Left forelimb (tissue), 1 donor: ENCODE results near the gene PRL.

Source experiments
- DNase-seq: peaks from one replicate; pipeline ENCODE4 v3.0.0-alpha.2; 2018; ENCODE audit warnings: low spot score

PRL gene

GRCh38 chr6:22296936-22297335, at the start of gene PRL:
Gene PRL, minus strand, starts transcription at chr6:22297036. Its CDS starts 54 bp downstream, at chr6:22296982.
- no peak for DNase-seq

- DNase-seq = no peak
Observed at GRCh38 chr6:22343864-22344263, 47.0 kb upstream of the PRL start.

GRCh38 chr6:22334778-22335177, 37.9 kb upstream of the PRL start:
- DNase-seq = no peak

GRCh38 chr6:22333802-22334201, 37.0 kb upstream of the PRL start:
- no peak for DNase-seq

- DNase-seq = no peak
Observed at GRCh38 chr6:22332711-22333110, 35.9 kb upstream of the PRL start.

GRCh38 chr6:22332216-22332615, 35.4 kb upstream of the PRL start:
- no peak for DNase-seq

GRCh38 chr6:22330941-22331340, 34.1 kb upstream of the PRL start:
- DNase-seq = no peak

GRCh38 chr6:22328474-22328873, 31.6 kb upstream of the PRL start:
- no peak for DNase-seq

- DNase-seq = no peak
Observed at GRCh38 chr6:22327881-22328280, 31.0 kb upstream of the PRL start.

- no peak for DNase-seq
Observed at GRCh38 chr6:22326500-22326899, 29.7 kb upstream of the PRL start.

GRCh38 chr6:22325481-22325880, 28.6 kb upstream of the PRL start:
- no peak for DNase-seq

- DNase-seq = no peak
Observed at GRCh38 chr6:22323848-22324247, 27.0 kb upstream of the PRL start.

GRCh38 chr6:22322103-22323030, 25.5 kb upstream of the PRL start:
- no peak for DNase-seq

GRCh38 chr6:22320750-22321149, 23.9 kb upstream of the PRL start:
- DNase-seq = no peak

GRCh38 chr6:22318404-22318803, 21.6 kb upstream of the PRL start:
- no peak for DNase-seq

GRCh38 chr6:22313796-22314195, 17.0 kb upstream of the PRL start:
- no peak for DNase-seq

GRCh38 chr6:22308939-22309338, 12.1 kb upstream of the PRL start:
- no peak for DNase-seq

GRCh38 chr6:22306741-22307466, 10.1 kb upstream of the PRL start:
- no peak for DNase-seq

GRCh38 chr6:22302838-22303237, 6.0 kb upstream of the PRL start:
- DNase-seq = no peak

- no peak for DNase-seq
Observed at GRCh38 chr6:22300273-22300998, 3.6 kb upstream of the PRL start.

- DNase-seq = no peak
Observed at GRCh38 chr6:22298475-22298890, 1.6 kb upstream of the PRL start.

GRCh38 chr6:22296067-22296466, 769 bp downstream of the PRL start:
- no peak for DNase-seq

GRCh38 chr6:22295145-22295544, 1.7 kb downstream of the PRL start:
- DNase-seq = no peak
